Stimulated activated effector memory CD8-positive, alpha-beta T cell treated with anti-CD3 and anti-CD28 coated beads, Interleukin-12 subunit alpha, Interleukin-12 subunit beta, amount 100 ng/mL, for 72 hours (primary cell): ENCODE data around the gene CTNNA3.
"Not testable (repeated sequence)": the region's sequence is repeated elsewhere in the genome, so short reads cannot be mapped to it uniquely, and the experiment has no call there.

Experiments used
- ATAC-seq: fragments of 150-1000 bp; cut with Tn5 transposase; 2 replicates; pipeline ENCODE4 v1.10.0; 2021
- DNase-seq, 2 donors: peaks; one replicate each; pipeline ENCODE4 v3.0.0; 2021 to 2022; ENCODE audit warnings: low spot score in 2 of 2
- H3K27ac Mint-ChIP-seq: one replicate; pipeline ENCODE4 v1.8.0; 2022; ENCODE audit warnings: mild to moderate bottlenecking, mixed read lengths
- H3K36me3 Mint-ChIP-seq: one replicate; pipeline ENCODE4 v1.8.0; 2022; ENCODE audit warnings: mild to moderate bottlenecking, mixed read lengths
- H3K4me1 Mint-ChIP-seq: one replicate; pipeline ENCODE4 v1.8.0; 2022; ENCODE audit warnings: mixed read lengths
- H3K4me3 Mint-ChIP-seq: one replicate; pipeline ENCODE4 v1.8.0; 2022; ENCODE audit warnings: mild to moderate bottlenecking, mixed read lengths
- H3K9me3 Mint-ChIP-seq: one replicate; pipeline ENCODE4 v1.8.0; 2022; ENCODE audit warnings: mixed read lengths

The CTNNA3 gene

DNA sequence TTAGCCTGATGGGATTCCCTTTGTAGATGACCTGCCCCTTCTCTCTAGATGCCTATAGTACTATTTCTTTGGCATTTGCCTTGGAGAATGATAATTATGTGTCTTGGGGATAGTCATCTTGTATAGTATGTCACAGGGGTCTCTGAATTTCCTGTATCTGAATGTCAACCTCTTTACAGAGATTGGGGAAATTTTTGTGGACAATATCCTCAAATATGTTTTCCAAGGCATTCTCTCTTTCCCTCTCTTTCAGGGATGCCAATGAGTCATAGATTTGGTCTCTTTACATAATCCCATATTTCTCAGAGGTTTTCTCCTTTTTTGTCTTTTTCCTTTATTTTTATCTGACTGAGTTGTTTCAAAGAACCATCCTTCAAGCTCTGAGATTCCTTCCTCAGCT lies 99.4 kb downstream of the CTNNA3 start:
- Mint-ChIP-seq H3K36me3 (no peaks in the 10 kb centered on the region), H3K9me3 (peaks cover 7% of the 10 kb centered on the region), H3K4me1 (no peaks in the 10 kb centered on the region), H3K4me3 (no peak overlapping the region), H3K27ac (no peak overlapping the region)
- ATAC-seq: no peak
- no peak for DNase-seq

DNA sequence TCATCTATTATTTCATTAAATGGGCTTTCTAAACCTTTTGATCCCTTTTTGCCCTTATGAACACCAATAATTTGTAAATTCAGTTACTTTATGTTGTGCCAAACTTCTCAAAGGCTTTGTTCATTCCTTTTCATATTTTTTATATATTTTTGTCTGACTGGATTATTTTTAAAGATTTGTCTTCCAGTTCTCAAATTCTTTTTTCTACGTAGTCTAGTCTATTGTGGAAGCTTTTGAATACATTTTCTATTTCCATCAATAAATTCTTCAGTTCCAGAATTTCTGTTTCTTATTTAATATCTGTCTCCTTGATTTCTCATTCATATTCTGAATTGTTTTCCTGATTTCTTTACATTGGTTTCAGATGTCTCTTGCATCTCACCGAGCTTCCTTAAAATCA lies 108.2 kb downstream of the CTNNA3 start:
- no peaks in the 10 kb centered on the region for H3K4me1 Mint-ChIP-seq
- no peaks in the 10 kb centered on the region for H3K36me3 Mint-ChIP-seq
- no peak overlapping the region for H3K27ac Mint-ChIP-seq
- DNase-seq (no peak), ATAC-seq (no peak)
- peaks cover 21% of the 10 kb centered on the region for H3K9me3 Mint-ChIP-seq
- H3K4me3 Mint-ChIP-seq: no peak overlapping the region

GRCh38 chr10:67575532-67575931 lies 120.5 kb downstream of the CTNNA3 start:
- H3K4me1 Mint-ChIP-seq: no peaks in the 10 kb centered on the region
- no peak for ATAC-seq
- no peak overlapping the region for H3K27ac Mint-ChIP-seq

GRCh38 chr10:67573484-67573883 lies 122.5 kb downstream of the CTNNA3 start:
- H3K4me3 Mint-ChIP-seq: no peak overlapping the region
- no peaks in the 10 kb centered on the region for H3K9me3 Mint-ChIP-seq
- no peaks in the 10 kb centered on the region for H3K36me3 Mint-ChIP-seq
- no peak for DNase-seq
- H3K27ac Mint-ChIP-seq: no peak overlapping the region
- H3K4me1 Mint-ChIP-seq: no peaks in the 10 kb centered on the region
- no peak for ATAC-seq

More at GRCh38 chr10:67575532-67575931, 120.5 kb downstream of the CTNNA3 start:
- Mint-ChIP-seq H3K4me3 (no peak overlapping the region), H3K36me3 (no peaks in the 10 kb centered on the region), H3K9me3 (no peaks in the 10 kb centered on the region)
- no peak for DNase-seq

- no peak overlapping the region for H3K27ac Mint-ChIP-seq
- DNase-seq (no peak), ATAC-seq (no peak)
- H3K4me3 Mint-ChIP-seq: no peak overlapping the region
- H3K9me3 Mint-ChIP-seq: no peaks in the 10 kb centered on the region
- H3K36me3 Mint-ChIP-seq: no peaks in the 10 kb centered on the region
- H3K4me1 Mint-ChIP-seq: no peaks in the 10 kb centered on the region
Observed at GRCh38 chr10:67571503-67571902, 124.5 kb downstream of the CTNNA3 start.

DNA sequence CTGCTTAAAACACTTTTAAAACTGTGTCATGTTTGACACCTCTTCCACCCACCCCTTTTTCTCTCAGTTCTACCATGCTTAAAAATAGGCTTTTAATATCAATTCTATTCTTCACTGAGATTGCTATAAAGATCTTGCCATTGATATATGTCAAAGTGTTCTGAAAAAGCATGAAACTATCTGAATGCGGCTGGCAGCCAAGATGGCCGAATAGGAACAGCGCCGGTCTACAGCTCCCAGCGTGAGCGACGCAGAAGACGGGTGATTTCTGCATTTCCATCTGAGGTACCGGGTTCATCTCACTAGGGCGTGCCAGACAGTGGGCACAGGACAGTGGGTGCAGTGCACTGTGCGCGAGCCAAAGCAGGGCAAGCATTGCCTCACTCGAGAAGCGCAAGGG lies 137.7 kb downstream of the CTNNA3 start:
- not testable (repeated sequence) for H3K4me3 Mint-ChIP-seq, DNase-seq, ATAC-seq, H3K4me1 Mint-ChIP-seq, H3K36me3 Mint-ChIP-seq, H3K27ac Mint-ChIP-seq, H3K9me3 Mint-ChIP-seq

GRCh38 chr10:67553254-67553653 lies 142.7 kb downstream of the CTNNA3 start:
- H3K36me3 Mint-ChIP-seq: no peaks in the 10 kb centered on the region
- H3K9me3 Mint-ChIP-seq: no peaks in the 10 kb centered on the region
- no peak for DNase-seq
- no peaks in the 10 kb centered on the region for H3K4me1 Mint-ChIP-seq
- no peak overlapping the region for H3K4me3 Mint-ChIP-seq
- no peak overlapping the region for H3K27ac Mint-ChIP-seq
- ATAC-seq: no peak

- ATAC-seq (peak; percentile 11), DNase-seq (no peak)
- H3K27ac Mint-ChIP-seq: no peak overlapping the region
- H3K9me3 Mint-ChIP-seq: no peaks in the 10 kb centered on the region
- no peaks in the 10 kb centered on the region for H3K36me3 Mint-ChIP-seq
- H3K4me3 Mint-ChIP-seq: no peak overlapping the region
- no peaks in the 10 kb centered on the region for H3K4me1 Mint-ChIP-seq
Observed at GRCh38 chr10:67550838-67551402, 145.1 kb downstream of the CTNNA3 start.

DNA sequence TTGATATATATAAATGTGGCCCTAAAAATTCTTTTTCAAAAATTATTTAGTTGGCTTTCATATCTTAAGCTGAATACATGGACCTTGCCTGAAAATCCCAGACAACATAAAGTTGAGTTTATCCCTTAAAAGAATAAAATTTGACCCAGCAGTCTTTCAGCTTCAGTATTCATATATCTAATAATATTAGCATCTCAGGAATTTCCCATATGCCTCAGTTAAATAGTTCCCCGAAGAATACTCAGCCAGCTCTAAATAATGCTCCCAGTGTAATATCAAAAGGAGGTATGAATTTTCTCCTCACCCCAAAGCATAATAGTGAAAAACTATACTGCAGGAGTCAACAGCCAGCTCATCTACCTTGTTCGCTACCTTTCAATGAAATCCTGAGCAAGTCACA lies 145.9 kb downstream of the CTNNA3 start:
- no peaks in the 10 kb centered on the region for H3K36me3 Mint-ChIP-seq
- no peak overlapping the region for H3K27ac Mint-ChIP-seq
- DNase-seq (no peak), ATAC-seq (no peak)
- no peaks in the 10 kb centered on the region for H3K4me1 Mint-ChIP-seq
- H3K4me3 Mint-ChIP-seq: no peak overlapping the region
- H3K9me3 Mint-ChIP-seq: no peaks in the 10 kb centered on the region

- DNase-seq: no peak
- no peak for ATAC-seq
- Mint-ChIP-seq H3K4me1 (no peaks in the 10 kb centered on the region), H3K4me3 (no peak overlapping the region), H3K9me3 (no peaks in the 10 kb centered on the region), H3K36me3 (no peaks in the 10 kb centered on the region), H3K27ac (no peak overlapping the region)
Observed at GRCh38 chr10:67549390-67549789, 146.6 kb downstream of the CTNNA3 start.

- DNase-seq: no peak
- ATAC-seq: no peak
- Mint-ChIP-seq H3K36me3 (no peaks in the 10 kb centered on the region), H3K4me3 (no peak overlapping the region), H3K4me1 (no peaks in the 10 kb centered on the region), H3K9me3 (no peaks in the 10 kb centered on the region), H3K27ac (no peak overlapping the region)
Observed at GRCh38 chr10:67541411-67541810, 154.6 kb downstream of the CTNNA3 start.

DNA sequence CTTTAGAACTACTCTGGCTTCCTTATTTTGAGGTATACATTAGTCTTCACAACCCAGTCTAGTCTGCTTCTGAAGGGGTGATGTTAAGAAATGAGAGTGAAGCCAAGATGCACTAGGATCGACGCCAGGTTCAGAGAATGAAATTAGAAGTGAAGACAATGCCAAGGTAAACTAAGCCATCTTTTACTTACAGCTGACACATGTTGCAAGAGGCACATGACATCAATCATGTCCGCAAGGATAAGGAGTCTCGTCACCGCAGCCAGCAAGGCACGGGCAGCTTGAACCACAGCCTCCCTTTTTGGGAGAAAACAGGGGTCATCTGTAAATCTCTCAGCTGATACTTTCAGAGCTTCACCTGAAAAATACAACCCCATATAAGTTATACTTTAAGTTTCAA lies 156.7 kb downstream of the CTNNA3 start:
- Mint-ChIP-seq H3K4me1 (no peaks in the 10 kb centered on the region), H3K9me3 (no peaks in the 10 kb centered on the region), H3K27ac (no peak overlapping the region), H3K36me3 (no peaks in the 10 kb centered on the region), H3K4me3 (no peak overlapping the region)
- DNase-seq (no peak), ATAC-seq (no peak)

DNA sequence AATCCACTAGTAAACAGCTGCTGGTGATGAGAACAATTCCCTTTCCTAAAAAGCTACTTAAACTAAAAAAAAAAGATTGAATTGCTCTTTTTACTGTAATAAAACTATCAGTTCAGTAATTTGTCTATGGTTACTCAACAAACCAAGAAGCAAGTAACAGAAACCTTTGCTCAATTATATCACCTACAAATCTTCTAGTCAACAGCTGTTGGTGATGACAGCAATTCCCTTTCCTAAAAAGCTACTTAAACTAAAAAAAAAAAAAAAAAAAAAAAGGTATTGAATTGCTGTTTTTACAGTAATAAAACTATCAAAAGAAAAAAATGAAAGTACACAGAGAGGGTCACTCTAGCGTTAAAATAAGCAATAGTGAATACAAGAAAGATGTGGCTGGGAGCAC lies 158.1 kb downstream of the CTNNA3 start:
- H3K9me3 Mint-ChIP-seq: no peaks in the 10 kb centered on the region
- no peak overlapping the region for H3K27ac Mint-ChIP-seq
- DNase-seq (no peak), ATAC-seq (no peak)
- no peaks in the 10 kb centered on the region for H3K4me1 Mint-ChIP-seq
- H3K36me3 Mint-ChIP-seq: no peaks in the 10 kb centered on the region
- no peak overlapping the region for H3K4me3 Mint-ChIP-seq

- H3K36me3 Mint-ChIP-seq: no peaks in the 10 kb centered on the region
- H3K27ac Mint-ChIP-seq: no peak overlapping the region
- no peaks in the 10 kb centered on the region for H3K9me3 Mint-ChIP-seq
- no peaks in the 10 kb centered on the region for H3K4me1 Mint-ChIP-seq
- DNase-seq (no peak), ATAC-seq (no peak)
- no peak overlapping the region for H3K4me3 Mint-ChIP-seq
Observed at GRCh38 chr10:67533376-67533775, 162.6 kb downstream of the CTNNA3 start.

GRCh38 chr10:67530990-67531389 lies 165.0 kb downstream of the CTNNA3 start:
- H3K4me1 Mint-ChIP-seq, H3K4me3 Mint-ChIP-seq, ATAC-seq, H3K36me3 Mint-ChIP-seq, H3K9me3 Mint-ChIP-seq, H3K27ac Mint-ChIP-seq, DNase-seq: not testable (repeated sequence)

DNA sequence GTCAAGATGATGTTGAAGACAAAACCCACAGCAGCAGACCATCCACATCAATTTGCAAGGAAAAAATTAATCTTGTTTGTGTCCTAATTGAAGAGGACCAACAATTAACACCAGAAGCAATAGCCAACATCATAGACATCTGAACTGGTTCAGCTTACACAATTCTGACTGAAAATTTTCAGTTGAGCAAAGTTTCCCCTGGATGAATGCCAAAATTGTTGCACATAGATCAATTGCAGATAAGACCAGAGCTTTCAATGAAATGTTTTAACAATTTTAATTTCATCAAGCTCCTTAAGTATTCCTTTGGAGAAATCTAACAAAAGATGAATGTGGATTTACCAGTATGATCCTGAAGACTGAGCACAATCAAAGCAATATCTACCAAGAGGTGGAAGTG lies 168.6 kb downstream of the CTNNA3 start:
- Mint-ChIP-seq H3K4me1 (no peaks in the 10 kb centered on the region), H3K36me3 (no peaks in the 10 kb centered on the region), H3K4me3 (no peak overlapping the region), H3K9me3 (no peaks in the 10 kb centered on the region), H3K27ac (no peak overlapping the region)
- ATAC-seq (no peak), DNase-seq (no peak)

- ATAC-seq (no peak), DNase-seq (no peak)
Observed at GRCh38 chr10:67521546-67521945, 174.4 kb downstream of the CTNNA3 start.

More at GRCh38 chr10:67521546-67521945, 174.4 kb downstream of the CTNNA3 start:
- Mint-ChIP-seq H3K4me1 (no peaks in the 10 kb centered on the region), H3K27ac (no peak overlapping the region), H3K4me3 (no peak overlapping the region), H3K9me3 (no peaks in the 10 kb centered on the region), H3K36me3 (no peaks in the 10 kb centered on the region)
